ENCODE measurements around the gene PTBP3.

PTBP3 gene

DNA sequence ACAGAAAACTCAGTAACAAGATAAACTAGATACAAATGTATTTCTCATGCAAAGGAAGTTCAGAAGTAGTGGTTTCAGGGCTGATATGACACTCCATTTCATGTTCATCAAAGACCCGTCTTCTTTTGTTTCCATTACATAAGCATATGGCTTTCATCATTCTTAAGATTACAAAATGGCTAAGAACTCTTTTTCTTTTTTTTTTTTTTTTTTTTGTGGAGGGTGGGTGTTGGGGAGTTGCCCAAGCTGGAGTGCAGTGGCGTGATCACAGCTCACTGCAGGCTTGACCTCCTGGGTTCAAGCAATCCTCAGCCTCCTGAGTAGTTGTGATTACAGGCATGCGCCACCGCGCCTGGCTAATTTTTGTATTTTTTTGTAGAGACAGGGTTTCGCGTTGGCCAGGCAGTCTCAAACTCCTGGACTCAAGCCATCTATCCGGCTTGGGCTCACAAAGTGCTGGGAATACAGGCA, 22.0 kb upstream of the PTBP3 start:
- DNase-seq: no peak

DNA sequence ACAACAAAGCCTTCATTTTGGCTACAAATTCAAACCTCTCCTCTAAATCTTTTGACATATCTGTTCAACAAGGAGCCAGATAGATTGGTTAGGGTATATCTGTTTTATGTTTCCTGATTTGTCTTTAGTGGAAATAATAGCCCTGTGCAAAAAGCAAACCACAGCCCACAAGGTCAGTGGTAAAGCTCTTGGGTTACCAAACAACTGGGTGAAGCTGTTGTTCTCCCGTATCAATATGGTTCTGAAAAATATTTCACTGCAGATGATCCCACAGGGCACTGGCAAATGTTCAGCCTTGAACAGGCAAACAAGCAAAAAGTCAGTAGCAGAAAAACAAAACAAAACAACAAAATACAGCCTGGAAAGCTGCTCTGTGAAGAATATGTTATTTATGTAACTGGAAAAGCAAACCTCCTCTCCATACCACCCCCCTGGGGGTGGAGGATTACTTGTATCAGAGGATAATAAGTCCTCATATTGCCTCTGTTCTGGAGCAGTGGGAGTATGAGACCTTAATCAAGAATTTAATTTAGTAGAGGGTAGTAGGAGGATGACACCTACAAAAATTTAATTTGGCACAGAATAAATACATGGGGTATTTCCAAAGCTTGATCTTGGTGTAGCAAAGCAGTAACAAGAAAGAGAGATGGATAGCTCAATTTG, 20.8 kb upstream of the PTBP3 start:
- DNase-seq: no peak

DNA sequence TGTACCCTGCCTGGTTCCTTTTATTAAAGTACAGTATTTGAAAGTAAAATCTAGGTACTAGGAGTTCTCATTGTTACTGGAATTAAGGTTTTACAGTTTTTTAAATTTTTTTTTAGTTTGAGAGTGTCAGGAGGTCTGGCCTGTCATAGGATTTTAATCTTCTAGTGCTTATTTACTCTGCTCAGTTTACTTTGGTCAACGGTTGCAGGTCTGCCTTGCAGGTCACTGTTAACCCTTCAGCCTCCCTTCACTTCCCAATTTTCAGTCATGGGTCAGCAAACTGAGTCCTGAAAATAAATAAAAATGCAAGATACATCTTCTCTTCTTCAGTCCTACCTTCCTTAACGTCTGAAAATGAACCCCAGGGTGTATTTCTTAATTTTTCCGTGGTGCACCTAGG, 18.8 kb upstream of the PTBP3 start:
- no peak for DNase-seq

- no peak for DNase-seq
Observed at GRCh38 chr9:112351184-112351583, 17.8 kb upstream of the PTBP3 start.

- DNase-seq: no peak
Observed at GRCh38 chr9:112349008-112349333, 15.6 kb upstream of the PTBP3 start.

DNA sequence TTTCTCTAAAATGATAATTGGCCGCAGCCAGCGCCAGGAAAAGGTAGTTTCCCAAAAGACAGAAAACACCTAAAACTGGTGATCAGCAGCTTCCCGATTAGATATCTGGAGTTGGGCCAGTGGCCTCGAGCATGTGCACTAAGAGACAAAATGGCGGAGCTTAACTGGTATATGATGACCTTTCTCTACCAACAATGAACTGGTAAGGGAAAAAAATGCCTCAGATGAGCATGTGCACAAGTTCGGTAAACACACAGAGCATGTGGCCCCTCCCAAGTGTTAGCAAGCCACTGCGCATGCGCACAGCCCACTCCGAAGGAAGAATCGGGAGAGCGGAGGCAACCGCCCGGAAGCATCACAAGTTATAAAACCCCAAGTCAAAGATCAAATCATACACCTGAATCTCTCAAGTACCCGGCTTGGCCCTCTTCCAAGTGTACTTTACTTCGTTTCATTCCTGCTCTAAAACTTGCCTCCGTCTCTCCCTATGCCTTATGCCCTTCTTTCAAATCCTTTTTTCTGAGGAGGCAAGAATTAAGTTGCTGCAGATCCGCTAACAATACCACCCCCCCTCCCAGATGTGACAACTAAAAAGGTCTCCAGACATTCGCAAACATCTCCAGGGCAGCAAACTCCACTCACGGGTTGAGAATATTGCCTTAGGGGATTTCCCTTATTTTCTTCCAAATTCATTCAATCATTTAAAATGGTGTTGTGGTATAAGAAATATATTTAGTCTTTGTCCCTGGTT, 15.0 kb upstream of the PTBP3 start:
- no peak for DNase-seq

DNA sequence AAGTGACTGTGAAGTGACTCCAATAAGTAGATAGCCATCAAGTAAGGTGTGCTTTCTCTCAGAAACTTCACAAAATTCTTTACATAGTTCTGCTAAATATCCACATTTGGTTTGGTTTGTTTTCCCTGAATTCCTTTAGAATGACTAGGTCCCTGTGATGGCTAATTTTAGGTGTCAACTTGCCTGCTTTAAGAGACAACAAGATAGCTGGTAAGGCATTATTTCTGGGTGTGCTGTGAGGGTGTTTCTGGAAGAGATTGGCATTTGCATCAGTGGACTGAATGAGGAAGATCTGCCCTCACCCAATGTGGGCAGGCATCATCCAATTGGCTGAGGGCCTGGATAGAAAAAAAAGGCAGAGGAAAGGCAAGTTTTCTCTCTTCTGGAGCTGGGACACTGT, 8.3 kb upstream of the PTBP3 start:
- no peak for DNase-seq

GRCh38 chr9:112339886-112340285, 6.5 kb upstream of the PTBP3 start:
- DNase-seq: no peak

GRCh38 chr9:112338561-112338960, 5.1 kb upstream of the PTBP3 start:
- no peak for DNase-seq

- DNase-seq: no peak
Observed at GRCh38 chr9:112337547-112337946, 4.1 kb upstream of the PTBP3 start.

DNA sequence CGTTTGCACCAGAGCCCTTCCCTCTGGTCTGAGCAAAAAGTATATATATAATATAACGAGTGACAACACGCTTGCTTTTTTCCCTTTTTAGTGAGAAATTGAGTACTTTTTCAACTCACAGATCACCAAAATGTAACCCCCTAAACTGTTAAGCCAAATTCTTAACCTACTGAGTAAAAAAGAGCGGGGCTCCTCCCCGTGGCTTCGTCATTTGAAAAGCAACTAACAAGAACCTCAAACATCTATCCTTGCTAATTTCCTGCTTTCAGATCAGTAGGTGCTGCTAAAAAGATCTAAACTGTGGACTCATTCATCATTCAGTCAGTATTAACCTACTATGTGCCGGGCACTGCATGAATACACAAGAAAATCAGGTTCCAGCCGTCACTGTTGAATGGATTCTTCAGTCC, 1.0 kb upstream of the PTBP3 start:
- DNase-seq: peak; percentile 54

DNA sequence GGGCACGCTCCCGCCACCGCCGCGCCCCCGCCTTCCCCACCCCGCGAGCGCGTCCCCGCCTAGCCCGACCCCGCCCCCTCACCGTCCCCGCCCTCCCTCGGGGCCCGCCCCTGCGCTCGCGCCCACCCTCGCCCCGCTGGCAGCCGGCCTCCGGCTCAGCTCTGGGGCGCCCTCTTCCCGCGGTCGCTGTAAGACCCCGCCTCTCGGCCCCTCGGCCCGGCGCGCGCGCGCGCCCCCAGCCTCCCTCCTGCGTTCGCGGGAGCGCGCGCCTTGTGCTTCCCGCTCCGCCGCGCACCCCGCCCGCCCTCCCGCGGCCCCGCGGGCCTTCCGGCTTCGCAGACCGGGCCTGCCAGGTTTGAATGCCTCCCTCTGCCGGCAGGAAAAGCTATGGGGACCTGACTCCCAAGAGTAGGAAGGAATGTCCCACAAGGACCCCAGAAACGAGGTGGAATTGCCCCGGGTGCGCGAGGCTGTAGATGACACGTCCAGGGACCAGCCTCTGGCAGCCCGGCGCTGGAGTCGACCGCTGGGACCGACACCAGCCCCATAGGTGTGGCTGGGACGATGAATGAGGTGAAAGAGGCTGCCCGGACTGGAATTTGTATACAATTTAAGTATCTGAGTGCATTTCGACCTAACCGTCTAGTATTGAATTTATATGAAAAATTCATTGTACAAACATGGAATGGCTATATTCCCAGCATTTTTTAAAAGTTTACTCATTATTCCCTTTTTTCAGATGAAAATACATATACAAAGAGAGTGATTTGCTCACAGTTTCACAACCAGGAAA, 416 bp upstream of the PTBP3 start:
- DNase-seq: peak; percentile 93

DNA sequence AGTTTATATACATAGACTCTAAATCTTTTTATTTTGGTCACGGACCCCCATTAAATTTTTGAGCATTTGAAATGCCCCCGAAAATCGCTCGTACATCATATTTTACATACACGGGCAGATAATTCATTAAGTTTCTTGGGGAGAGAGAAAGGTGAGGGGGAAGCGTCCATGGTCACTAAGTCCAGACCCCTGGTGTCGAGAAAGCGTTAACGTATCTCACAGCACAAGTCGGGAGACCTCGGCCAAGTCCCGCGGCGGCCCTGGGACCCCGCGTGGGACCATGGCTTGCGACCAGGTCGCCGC, 794 bp downstream of the PTBP3 start:
- peak; percentile 85 for DNase-seq

DNA sequence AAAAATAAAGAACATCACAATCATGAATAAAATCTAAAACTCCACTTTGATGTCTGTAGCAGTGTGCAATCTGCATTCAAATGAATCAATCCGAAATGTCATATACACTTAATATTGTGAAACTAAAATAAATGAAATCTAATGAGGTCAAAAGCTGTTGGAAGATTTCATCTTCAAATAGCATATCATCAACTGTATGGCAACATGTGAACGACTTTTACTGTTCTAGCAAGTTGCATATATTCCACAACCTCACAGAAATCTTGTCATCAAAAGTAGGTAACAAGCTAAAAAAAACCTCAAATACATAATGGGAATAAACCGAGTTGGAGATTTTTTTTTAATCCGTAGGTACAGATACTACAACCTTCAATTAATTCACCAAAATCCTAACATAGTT, 1.2 kb downstream of the PTBP3 start:
- no peak for DNase-seq

DNA sequence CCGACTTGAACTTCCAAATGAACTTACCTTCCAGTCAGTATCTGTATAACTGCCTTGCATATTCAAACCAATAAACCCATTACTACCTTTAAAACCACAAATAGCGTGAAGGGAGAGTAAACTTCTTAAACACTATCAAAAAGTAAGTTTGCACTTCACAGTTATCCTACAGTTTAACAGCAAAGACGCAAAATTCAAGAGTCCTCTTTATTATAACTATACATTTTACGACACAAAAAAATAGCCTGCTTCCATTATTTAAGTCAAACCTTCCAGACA, 1.8 kb downstream of the PTBP3 start:
- DNase-seq: peak; percentile 40

GRCh38 chr9:112328545-112328944, 4.9 kb downstream of the PTBP3 start:
- no peak for DNase-seq

- DNase-seq: no peak
Observed at GRCh38 chr9:112327718-112328450, 5.5 kb downstream of the PTBP3 start.

DNA sequence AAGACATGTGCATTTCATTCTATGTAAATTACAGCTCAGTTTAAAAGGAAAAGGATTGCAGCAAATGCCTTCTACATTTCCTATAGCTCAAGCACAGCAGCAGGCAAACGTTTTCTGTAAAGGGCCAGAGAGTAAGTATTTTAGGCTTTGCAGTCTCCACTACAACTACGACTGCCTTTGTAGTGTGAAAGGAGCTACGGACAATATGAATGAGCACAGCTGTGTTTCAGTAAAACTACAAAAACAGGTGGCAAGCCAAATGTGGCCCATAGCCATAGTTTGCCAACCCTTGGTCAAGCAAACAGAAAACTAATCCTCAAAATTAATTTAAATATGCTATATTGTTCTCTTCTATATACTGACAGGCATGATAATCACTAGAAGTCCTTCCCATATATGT, 7.2 kb downstream of the PTBP3 start:
- DNase-seq: no peak

DNA sequence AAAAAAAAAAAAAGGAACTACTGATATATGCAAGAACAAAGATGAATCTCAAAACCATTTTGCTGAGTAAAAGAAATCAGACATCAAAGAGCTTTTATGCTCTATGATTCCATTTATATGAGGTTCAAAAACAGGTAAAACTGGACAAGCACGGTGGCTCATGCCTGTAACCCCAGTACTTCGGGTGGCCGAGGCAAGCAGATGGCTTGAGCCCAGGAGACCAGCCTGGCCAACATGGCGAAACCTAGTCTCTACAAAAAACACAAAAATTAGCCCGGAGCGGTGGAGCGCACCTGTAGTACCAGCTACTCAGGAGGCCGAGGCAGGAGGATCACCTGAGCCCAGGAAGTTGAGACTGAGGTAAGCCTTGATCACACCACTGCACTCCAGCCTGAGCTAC, 7.8 kb downstream of the PTBP3 start:
- no peak for DNase-seq

- DNase-seq: no peak
Observed at GRCh38 chr9:112325127-112325526, 8.3 kb downstream of the PTBP3 start.

DNA sequence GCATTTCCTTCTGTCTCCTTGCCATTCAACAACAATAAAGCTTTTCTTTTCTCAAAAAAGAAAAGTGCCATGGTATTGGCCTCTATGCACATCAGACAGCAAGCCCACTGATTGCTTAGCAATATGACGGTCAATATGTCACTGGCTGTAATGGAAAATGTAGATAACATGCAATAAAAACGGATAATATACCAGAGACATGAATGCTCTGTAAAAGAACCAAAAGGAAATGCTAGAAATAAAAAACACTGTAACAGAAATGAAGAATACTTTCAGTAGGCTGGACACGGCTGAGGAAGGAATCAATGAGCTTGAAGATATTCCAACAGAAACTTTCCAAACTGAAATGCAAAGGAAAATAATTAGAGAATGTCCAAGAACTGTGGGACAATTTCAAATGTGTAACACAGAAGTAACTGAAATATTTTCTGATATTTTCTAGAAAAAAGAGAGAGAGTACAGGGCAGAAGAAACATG, 10.0 kb downstream of the PTBP3 start:
- no peak for DNase-seq

GRCh38 chr9:112322701-112323377, 10.6 kb downstream of the PTBP3 start:
- no peak for DNase-seq

Measured in KG1 (cell line).